GM18507 (cell line): Measurements from ENCODE around the gene MYADM.
"Not testable (repeated sequence)": the region's sequence is repeated elsewhere in the genome, so short reads cannot be mapped to it uniquely, and the experiment has no call there.

Experiments used
- DNase-seq: peaks from one replicate; pipeline ENCODE4 v3.0.0; 2011; ENCODE audit warnings: low read depth; ENCODE audit not compliant: insufficient read length; ENCODE audit errors: extremely low spot score
- FAIRE-seq: peaks from 2 replicates; lab custom pipeline; 2011; peaks lifted over from hg19 to GRCh38; lab: Jason Lieb, UNC

The MYADM gene

GRCh38 chr19:53867225-53868090 is at the start of gene MYADM:
TSS of gene MYADM (plus strand) at chr19:53867883. CDS start at chr19:53873530, 5,647 bp downstream.
- DNase-seq, result peak; percentile 75
- FAIRE-seq, result peak; percentile 71

GRCh38 chr19:53818756-53819155 is 48.9 kb upstream of the MYADM start:
- FAIRE-seq, result no peak
- no peak for DNase-seq

- FAIRE-seq, result no peak
- DNase-seq, result no peak
Observed at GRCh38 chr19:53819861-53820260, 47.8 kb upstream of the MYADM start.

GRCh38 chr19:53823380-53824120 is 44.1 kb upstream of the MYADM start:
- DNase-seq, result no peak
- no peak for FAIRE-seq

- FAIRE-seq (no peak), DNase-seq (no peak)
Observed at GRCh38 chr19:53824134-53824611, 43.5 kb upstream of the MYADM start, which contains the start of gene NLRP12. TSS of gene NLRP12 (minus strand) at chr19:53824314. CDS start at chr19:53824174, 140 bp downstream.

- DNase-seq (no peak), FAIRE-seq (no peak)
Observed at GRCh38 chr19:53826876-53827275, 40.8 kb upstream of the MYADM start.

GRCh38 chr19:53828531-53828930 is 39.2 kb upstream of the MYADM start:
- FAIRE-seq (no peak), DNase-seq (no peak)

GRCh38 chr19:53832861-53833260 is 34.8 kb upstream of the MYADM start:
- FAIRE-seq, DNase-seq: not testable (repeated sequence)

- not testable (repeated sequence) for FAIRE-seq, DNase-seq
Observed at GRCh38 chr19:53838446-53838845, 29.2 kb upstream of the MYADM start.

- not testable (repeated sequence) for DNase-seq, FAIRE-seq
Observed at GRCh38 chr19:53840241-53840640, 27.4 kb upstream of the MYADM start.

- not testable (repeated sequence) for FAIRE-seq, DNase-seq
Observed at GRCh38 chr19:53840914-53841313, 26.8 kb upstream of the MYADM start.

- FAIRE-seq (no peak), DNase-seq (no peak)
Observed at GRCh38 chr19:53844849-53845246, 22.8 kb upstream of the MYADM start.

GRCh38 chr19:53847555-53847954 is 20.1 kb upstream of the MYADM start:
- DNase-seq (no peak), FAIRE-seq (no peak)

- FAIRE-seq, result no peak
- DNase-seq, result no peak
Observed at GRCh38 chr19:53849237-53849676, 18.4 kb upstream of the MYADM start.

- DNase-seq, result no peak
- FAIRE-seq, result no peak
Observed at GRCh38 chr19:53853707-53854106, 14.0 kb upstream of the MYADM start.

- DNase-seq (no peak), FAIRE-seq (no peak)
Observed at GRCh38 chr19:53864308-53864836, 3.3 kb upstream of the MYADM start.

- DNase-seq (no peak), FAIRE-seq (no peak)
Observed at GRCh38 chr19:53865523-53865917, 2.2 kb upstream of the MYADM start.

- FAIRE-seq, result no peak
- DNase-seq, result no peak
Observed at GRCh38 chr19:53865918-53866864, 1.5 kb upstream of the MYADM start.

- DNase-seq (no peak), FAIRE-seq (no peak)
Observed at GRCh38 chr19:53866865-53867224, 838 bp upstream of the MYADM start.
